ENCODE measurements around the gene EARS2. TPM values are rescaled to one million over a fixed set of nuclear protein-coding genes. Genes with fewer than 3 reads are reported as not detected.

EARS2 gene
- total RNA-seq, 1 experiment from 2014 or later: 34.9 TPM

DNA sequence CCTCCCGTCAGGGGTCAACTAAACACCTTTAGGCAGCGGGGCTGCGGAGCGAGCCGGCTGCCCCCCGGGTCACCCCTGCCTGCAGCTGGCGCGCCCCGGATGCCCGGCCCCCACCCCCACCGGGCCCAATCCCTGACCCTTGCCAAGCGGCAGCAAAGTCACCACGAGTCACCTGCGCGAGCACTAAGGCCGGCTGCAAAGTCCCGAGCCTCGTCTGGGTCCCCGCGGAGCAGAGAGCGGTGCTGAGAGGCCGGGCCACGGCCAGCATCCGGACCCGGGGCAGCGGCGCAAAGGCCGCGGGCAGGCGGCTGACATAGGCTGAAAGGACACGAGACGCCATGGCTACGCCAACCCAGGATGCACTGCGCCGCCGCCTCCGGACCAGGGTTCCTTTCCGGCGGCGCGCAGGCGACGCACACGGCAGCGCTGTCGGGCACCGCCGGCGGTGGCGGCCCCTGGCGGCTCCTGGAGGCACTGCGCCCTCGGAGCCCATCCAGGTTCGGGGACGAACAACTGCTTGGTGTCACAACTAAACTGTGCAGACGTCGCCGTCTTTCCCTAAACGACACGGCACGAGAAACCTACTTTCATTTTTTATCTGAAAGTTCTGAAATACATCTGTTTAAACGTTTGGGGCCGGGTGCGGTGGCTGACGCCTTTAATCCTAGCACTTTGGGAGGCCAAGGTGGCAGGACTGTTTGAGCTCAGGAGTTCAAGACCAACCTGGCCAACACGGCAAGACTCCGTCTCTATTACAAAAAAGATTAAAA lies 39.0 kb upstream of the EARS2 start, which contains the start of gene NDUFAB1:
TSS of gene NDUFAB1 (minus strand) at position 366 of the 770 bp plus-strand sequence. CDS start at position 340, 26 bp downstream.
- H3F3A ChIP-seq (ENCODE audit: insufficient read depth, low read depth): no peaks in the 10 kb centered on the region
- peaks cover 3% of the 10 kb centered on the region; the same call in 1 of the 2 replicates for H3K4me1 ChIP-seq (replicated peaks; ENCODE audit: insufficient read depth)
- peaks cover 48% of the 10 kb centered on the region for H3K79me2 ChIP-seq (ENCODE audit: low read depth)
- no peaks in the 10 kb centered on the region for H3K9me3 ChIP-seq (ENCODE audit: insufficient read depth, low read depth)
- H3K36me3 ChIP-seq (ENCODE audit: low read depth): peaks cover 13% of the 10 kb centered on the region; the same call in 1 of the 2 replicates
- intact Hi-C loops (cut with micrococcal nuclease; ENCODE audit: unreplicated experiment): loop anchor here (5.0 kb wide), 1 partner anchor 46 kb away; the partner anchor contains the start of genes DCTN5 and PALB2
- ChIA-PET CTCF (interaction anchor here (0.7 to 1.4 kb wide), 2 partner anchors 56 to 234 kb away, joined by 4 to 8 read pairs; no protein-coding TSS in a partner anchor), POLR2A (ENCODE audit: unreplicated experiment) (interaction anchor here (0.7 kb wide), 1 partner anchor 96 kb away, joined by 8 read pairs; no protein-coding TSS in a partner anchor)
- H4K20me1 ChIP-seq (ENCODE audit: insufficient read depth): peaks cover 34% of the 10 kb centered on the region
- DNase-seq: peak; percentile 78 to 92
- H3K9me2 ChIP-seq (ENCODE audit: insufficient read depth): no peaks in the 10 kb centered on the region
- no TSS peak for BruUV-seq (replicated peaks)
- peak within 1 kb of the TSS; percentile 22 for H3K27ac ChIP-seq
- peak within 1 kb of the TSS; percentile 93 for H3K4me2 ChIP-seq
- TF ChIP-seq EZH2 (IDR thresholded peaks at IDR 0.05; ENCODE audit: low read depth): no peak
- TF ChIP-seq, protein P1, sequence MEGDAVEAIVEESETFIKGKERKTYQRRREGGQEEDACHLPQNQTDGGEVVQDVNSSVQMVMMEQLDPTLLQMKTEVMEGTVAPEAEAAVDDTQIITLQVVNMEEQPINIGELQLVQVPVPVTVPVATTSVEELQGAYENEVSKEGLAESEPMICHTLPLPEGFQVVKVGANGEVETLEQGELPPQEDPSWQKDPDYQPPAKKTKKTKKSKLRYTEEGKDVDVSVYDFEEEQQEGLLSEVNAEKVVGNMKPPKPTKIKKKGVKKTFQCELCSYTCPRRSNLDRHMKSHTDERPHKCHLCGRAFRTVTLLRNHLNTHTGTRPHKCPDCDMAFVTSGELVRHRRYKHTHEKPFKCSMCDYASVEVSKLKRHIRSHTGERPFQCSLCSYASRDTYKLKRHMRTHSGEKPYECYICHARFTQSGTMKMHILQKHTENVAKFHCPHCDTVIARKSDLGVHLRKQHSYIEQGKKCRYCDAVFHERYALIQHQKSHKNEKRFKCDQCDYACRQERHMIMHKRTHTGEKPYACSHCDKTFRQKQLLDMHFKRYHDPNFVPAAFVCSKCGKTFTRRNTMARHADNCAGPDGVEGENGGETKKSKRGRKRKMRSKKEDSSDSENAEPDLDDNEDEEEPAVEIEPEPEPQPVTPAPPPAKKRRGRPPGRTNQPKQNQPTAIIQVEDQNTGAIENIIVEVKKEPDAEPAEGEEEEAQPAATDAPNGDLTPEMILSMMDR (conservative IDR thresholded peaks at IDR 0.05): peak; percentile 87
- no peaks in the 10 kb centered on the region for H3K27me3 ChIP-seq (ENCODE audit: insufficient read depth, low read depth)
- peak within 1 kb of the TSS; percentile 96 for H3K4me3 ChIP-seq
- peak within 1 kb of the TSS; percentile 93 for H2AFZ ChIP-seq

GRCh38 chr16:23595246-23595950 lies 38.2 kb upstream of the EARS2 start:
- peak overlapping the region; percentile 93 for H2AFZ ChIP-seq
- H3K4me1 ChIP-seq (replicated peaks; ENCODE audit: insufficient read depth): peaks cover 3% of the 10 kb centered on the region; the same call in 1 of the 2 replicates
- TF ChIP-seq EZH2 (IDR thresholded peaks at IDR 0.05; ENCODE audit: low read depth): no peak
- TF ChIP-seq, protein P1 (conservative IDR thresholded peaks at IDR 0.05): no peak
- no peaks in the 10 kb centered on the region for H3K9me2 ChIP-seq (ENCODE audit: insufficient read depth)
- intact Hi-C loops (cut with micrococcal nuclease; ENCODE audit: unreplicated experiment): loop anchor here (5.0 kb wide), 1 partner anchor 47 kb away; the partner anchor contains the start of genes DCTN5 and PALB2
- H4K20me1 ChIP-seq (ENCODE audit: insufficient read depth): peaks cover 39% of the 10 kb centered on the region
- peak overlapping the region; percentile 96 for H3K4me3 ChIP-seq
- H3K27me3 ChIP-seq (ENCODE audit: insufficient read depth, low read depth): no peaks in the 10 kb centered on the region
- peaks cover 13% of the 10 kb centered on the region for H3K36me3 ChIP-seq (ENCODE audit: low read depth)
- ChIA-PET CTCF (no interaction called here), POLR2A (ENCODE audit: unreplicated experiment) (interaction anchor here (0.6 kb wide), 1 partner anchor 20 kb away, joined by 5 read pairs; no protein-coding TSS in a partner anchor)
- TSS peak; percentile 26 for BruUV-seq (replicated peaks)
- no peaks in the 10 kb centered on the region for H3K9me3 ChIP-seq (ENCODE audit: insufficient read depth, low read depth)
- H3K4me2 ChIP-seq: peak overlapping the region; percentile 93
- DNase-seq: no peak
- no peaks in the 10 kb centered on the region for H3F3A ChIP-seq (ENCODE audit: insufficient read depth, low read depth)
- peak overlapping the region; percentile 22 for H3K27ac ChIP-seq
- H3K79me2 ChIP-seq (ENCODE audit: low read depth): peaks cover 52% of the 10 kb centered on the region

GRCh38 chr16:23594186-23594585 lies 37.0 kb upstream of the EARS2 start:
- H3K4me1 ChIP-seq (replicated peaks; ENCODE audit: insufficient read depth): peaks cover 3% of the 10 kb centered on the region; the same call in 1 of the 2 replicates
- intact Hi-C loops (cut with micrococcal nuclease; ENCODE audit: unreplicated experiment): no loop called here
- DNase-seq: no peak
- POLR2A ChIA-PET (ENCODE audit: unreplicated experiment): no interaction called here
- no peaks in the 10 kb centered on the region for H3K9me2 ChIP-seq (ENCODE audit: insufficient read depth)
- H3K4me3 ChIP-seq: no peak overlapping the region; the same call in 1 of the 2 replicates
- H3K4me2 ChIP-seq: peak overlapping the region; percentile 93
- peaks cover 57% of the 10 kb centered on the region for H3K79me2 ChIP-seq (ENCODE audit: low read depth)
- H2AFZ ChIP-seq: no peak overlapping the region
- H3K36me3 ChIP-seq (ENCODE audit: low read depth): peaks cover 13% of the 10 kb centered on the region
- no peaks in the 10 kb centered on the region for H3F3A ChIP-seq (ENCODE audit: insufficient read depth, low read depth)
- TF ChIP-seq, protein P1 (conservative IDR thresholded peaks at IDR 0.05): no peak
- TF ChIP-seq EZH2 (IDR thresholded peaks at IDR 0.05; ENCODE audit: low read depth): no peak
- BruUV-seq (replicated peaks): no TSS peak
- no peaks in the 10 kb centered on the region for H3K27me3 ChIP-seq (ENCODE audit: insufficient read depth, low read depth)
- peaks cover 48% of the 10 kb centered on the region for H4K20me1 ChIP-seq (ENCODE audit: insufficient read depth)
- no peak overlapping the region for H3K27ac ChIP-seq
- H3K9me3 ChIP-seq (ENCODE audit: insufficient read depth, low read depth): no peaks in the 10 kb centered on the region
- CTCF ChIA-PET: interaction anchor here (0.6 kb wide), 1 partner anchor 48 kb away, joined by 6 read pairs; no protein-coding TSS in a partner anchor
